ENCODE measurements around the gene ASB16. TPM values are rescaled to one million over a fixed set of nuclear protein-coding genes. Genes with fewer than 3 reads are reported as not detected.
A peak's percentile ranks its signal among the peaks of the same experiment; 100 is the strongest.

ASB16 gene
- total and polyA plus RNA-seq, 10 of the 15 experiments (the other 5 are each of a cell fraction or from before 2014, with no cell fraction given), result 0.07 to 1.1 (median 0.44) TPM; not detected in 5

- TF ChIP-seq, protein P1, sequence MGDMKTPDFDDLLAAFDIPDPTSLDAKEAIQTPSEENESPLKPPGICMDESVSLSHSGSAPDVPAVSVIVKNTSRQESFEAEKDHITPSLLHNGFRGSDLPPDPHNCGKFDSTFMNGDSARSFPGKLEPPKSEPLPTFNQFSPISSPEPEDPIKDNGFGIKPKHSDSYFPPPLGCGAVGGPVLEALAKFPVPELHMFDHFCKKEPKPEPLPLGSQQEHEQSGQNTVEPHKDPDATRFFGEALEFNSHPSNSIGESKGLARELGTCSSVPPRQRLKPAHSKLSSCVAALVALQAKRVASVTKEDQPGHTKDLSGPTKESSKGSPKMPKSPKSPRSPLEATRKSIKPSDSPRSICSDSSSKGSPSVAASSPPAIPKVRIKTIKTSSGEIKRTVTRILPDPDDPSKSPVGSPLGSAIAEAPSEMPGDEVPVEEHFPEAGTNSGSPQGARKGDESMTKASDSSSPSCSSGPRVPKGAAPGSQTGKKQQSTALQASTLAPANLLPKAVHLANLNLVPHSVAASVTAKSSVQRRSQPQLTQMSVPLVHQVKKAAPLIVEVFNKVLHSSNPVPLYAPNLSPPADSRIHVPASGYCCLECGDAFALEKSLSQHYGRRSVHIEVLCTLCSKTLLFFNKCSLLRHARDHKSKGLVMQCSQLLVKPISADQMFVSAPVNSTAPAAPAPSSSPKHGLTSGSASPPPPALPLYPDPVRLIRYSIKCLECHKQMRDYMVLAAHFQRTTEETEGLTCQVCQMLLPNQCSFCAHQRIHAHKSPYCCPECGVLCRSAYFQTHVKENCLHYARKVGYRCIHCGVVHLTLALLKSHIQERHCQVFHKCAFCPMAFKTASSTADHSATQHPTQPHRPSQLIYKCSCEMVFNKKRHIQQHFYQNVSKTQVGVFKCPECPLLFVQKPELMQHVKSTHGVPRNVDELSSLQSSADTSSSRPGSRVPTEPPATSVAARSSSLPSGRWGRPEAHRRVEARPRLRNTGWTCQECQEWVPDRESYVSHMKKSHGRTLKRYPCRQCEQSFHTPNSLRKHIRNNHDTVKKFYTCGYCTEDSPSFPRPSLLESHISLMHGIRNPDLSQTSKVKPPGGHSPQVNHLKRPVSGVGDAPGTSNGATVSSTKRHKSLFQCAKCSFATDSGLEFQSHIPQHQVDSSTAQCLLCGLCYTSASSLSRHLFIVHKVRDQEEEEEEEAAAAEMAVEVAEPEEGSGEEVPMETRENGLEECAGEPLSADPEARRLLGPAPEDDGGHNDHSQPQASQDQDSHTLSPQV (IDR thresholded peaks at IDR 0.05), result no peak
- TF ChIP-seq, protein P2, sequence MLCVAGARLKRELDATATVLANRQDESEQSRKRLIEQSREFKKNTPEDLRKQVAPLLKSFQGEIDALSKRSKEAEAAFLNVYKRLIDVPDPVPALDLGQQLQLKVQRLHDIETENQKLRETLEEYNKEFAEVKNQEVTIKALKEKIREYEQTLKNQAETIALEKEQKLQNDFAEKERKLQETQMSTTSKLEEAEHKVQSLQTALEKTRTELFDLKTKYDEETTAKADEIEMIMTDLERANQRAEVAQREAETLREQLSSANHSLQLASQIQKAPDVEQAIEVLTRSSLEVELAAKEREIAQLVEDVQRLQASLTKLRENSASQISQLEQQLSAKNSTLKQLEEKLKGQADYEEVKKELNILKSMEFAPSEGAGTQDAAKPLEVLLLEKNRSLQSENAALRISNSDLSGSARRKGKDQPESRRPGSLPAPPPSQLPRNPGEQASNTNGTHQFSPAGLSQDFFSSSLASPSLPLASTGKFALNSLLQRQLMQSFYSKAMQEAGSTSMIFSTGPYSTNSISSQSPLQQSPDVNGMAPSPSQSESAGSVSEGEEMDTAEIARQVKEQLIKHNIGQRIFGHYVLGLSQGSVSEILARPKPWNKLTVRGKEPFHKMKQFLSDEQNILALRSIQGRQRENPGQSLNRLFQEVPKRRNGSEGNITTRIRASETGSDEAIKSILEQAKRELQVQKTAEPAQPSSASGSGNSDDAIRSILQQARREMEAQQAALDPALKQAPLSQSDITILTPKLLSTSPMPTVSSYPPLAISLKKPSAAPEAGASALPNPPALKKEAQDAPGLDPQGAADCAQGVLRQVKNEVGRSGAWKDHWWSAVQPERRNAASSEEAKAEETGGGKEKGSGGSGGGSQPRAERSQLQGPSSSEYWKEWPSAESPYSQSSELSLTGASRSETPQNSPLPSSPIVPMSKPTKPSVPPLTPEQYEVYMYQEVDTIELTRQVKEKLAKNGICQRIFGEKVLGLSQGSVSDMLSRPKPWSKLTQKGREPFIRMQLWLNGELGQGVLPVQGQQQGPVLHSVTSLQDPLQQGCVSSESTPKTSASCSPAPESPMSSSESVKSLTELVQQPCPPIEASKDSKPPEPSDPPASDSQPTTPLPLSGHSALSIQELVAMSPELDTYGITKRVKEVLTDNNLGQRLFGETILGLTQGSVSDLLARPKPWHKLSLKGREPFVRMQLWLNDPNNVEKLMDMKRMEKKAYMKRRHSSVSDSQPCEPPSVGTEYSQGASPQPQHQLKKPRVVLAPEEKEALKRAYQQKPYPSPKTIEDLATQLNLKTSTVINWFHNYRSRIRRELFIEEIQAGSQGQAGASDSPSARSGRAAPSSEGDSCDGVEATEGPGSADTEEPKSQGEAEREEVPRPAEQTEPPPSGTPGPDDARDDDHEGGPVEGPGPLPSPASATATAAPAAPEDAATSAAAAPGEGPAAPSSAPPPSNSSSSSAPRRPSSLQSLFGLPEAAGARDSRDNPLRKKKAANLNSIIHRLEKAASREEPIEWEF (IDR thresholded peaks at IDR 0.05; ENCODE audit: insufficient replicate concordance, low read depth, low read length), result no peak
- TF ChIP-seq BCL11A (IDR thresholded peaks at IDR 0.05; ENCODE audit: low read depth, low read length) (no peak), EGR1 (IDR thresholded peaks at IDR 0.05; ENCODE audit: borderline replicate concordance in 1 of 2, low read depth in 2 of 2, low read length in 2 of 2) (no peak), MYB (IDR thresholded peaks at IDR 0.05; ENCODE audit: borderline replicate concordance, low read depth, low read length) (no peak), RELB (IDR thresholded peaks at IDR 0.05; ENCODE audit: low read depth) (peak; percentile 97), WRNIP1 (IDR thresholded peaks at IDR 0.05; ENCODE audit: borderline replicate concordance, low read depth, low read length) (no peak), MXI1 (IDR thresholded peaks at IDR 0.05; ENCODE audit: low read depth, low read length) (peak; percentile 70; the same call in 1 of the 2 replicates), PAX8 (IDR thresholded peaks at IDR 0.05) (no peak), POLR2AphosphoS5 (IDR thresholded peaks at IDR 0.05; ENCODE audit: low read length) (no peak), TCF3 (IDR thresholded peaks at IDR 0.05; ENCODE audit: borderline replicate concordance, insufficient read depth, low read depth, low read length) (no peak), ETV6 (conservative IDR thresholded peaks at IDR 0.05 in 1 of 2, IDR thresholded peaks at IDR 0.05 in 1 of 2; ENCODE audit: borderline replicate concordance in 1 of 2, low read depth in 1 of 2) (no peak), MYC (IDR thresholded peaks at IDR 0.05; ENCODE audit: insufficient read depth, insufficient read length, insufficient replicate concordance, low read length, severe bottlenecking) (no peak), NFXL1 (IDR thresholded peaks at IDR 0.05; ENCODE audit: borderline replicate concordance) (no peak), ZNF24 (IDR thresholded peaks at IDR 0.05) (no peak), CEBPB (IDR thresholded peaks at IDR 0.05; ENCODE audit: borderline replicate concordance in 1 of 2, low read depth in 2 of 2, low read length in 2 of 2) (peak in 1 of 2 experiments; percentile 55; a peak in 1 of 4 replicates)
Observed at GRCh38 chr17:44123356-44124117, 47.0 kb upstream of the ASB16 start, which contains the start of gene HDAC5 (continued).
